NCI-H1092 (cell line): ENCODE data around the gene LTB.
"Not testable (repeated sequence)": the region's sequence is repeated elsewhere in the genome, so short reads cannot be mapped to it uniquely, and the experiment has no call there.

ENCODE experiments used
- DNase-seq: peaks from one replicate; lab custom pipeline; 2025; lab: John Stamatoyannopoulos, UW

Gene LTB

DNA sequence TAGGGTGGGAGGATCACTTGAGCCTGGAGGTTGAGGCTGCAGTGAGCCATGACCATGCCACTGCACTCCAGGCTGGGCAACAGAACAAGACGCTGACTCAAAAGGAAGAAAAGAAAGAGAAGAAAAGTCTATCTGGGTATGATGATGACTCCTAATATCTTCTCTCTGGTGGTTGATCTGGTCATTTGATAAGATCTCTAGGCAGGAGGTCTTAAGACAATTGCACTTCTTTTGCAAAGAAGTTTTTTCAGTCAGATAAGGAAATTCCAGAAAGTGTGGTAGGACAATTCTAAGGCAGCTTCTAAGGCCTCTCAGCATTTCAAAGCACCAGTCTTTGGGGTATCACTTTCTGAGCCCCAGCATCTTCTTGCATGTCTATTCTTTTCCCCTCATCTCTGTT, 25.1 kb upstream of the LTB start:
- DNase-seq: no peak

DNA sequence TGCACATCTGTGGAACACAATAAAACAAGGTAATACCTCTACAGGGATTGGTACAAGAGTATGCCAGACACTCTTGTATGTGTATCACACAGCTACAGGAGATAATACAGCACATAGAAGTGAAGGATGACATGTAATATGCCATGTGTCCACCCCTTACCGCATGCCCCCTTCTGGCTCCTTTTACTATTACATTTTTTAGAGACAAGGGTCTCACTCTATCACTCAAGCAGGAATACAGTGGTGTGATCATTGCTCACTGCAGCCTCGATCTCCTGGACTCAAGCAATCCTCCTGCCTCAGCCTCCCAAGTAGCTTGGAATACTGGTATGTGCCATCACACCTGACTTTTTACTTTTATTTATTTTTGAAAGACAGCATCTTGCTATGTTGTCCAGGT, 14.8 kb upstream of the LTB start:
- DNase-seq: no peak

- DNase-seq: no peak
Observed at GRCh38 chr6:31592396-31592771, 10.2 kb upstream of the LTB start.

DNA sequence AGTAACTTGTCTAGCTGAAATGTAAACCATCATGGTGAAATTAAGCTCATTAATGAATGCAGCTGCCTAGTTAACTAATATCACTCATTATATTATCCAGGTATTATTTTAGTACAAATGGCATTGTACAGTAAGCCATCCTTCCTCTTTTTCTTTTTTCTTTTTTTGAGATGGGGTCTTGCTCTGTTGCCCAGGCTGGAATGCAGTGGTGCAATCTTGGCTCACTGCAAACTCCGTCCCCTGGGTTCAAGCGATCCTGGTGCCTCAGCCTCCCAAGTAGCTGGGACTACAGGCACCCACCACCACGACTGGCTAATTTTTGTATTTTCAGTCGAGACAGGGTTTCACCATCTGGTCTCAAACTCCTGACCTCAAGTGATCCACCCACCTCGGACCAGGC, 8.5 kb upstream of the LTB start:
- DNase-seq: not testable (repeated sequence)

DNA sequence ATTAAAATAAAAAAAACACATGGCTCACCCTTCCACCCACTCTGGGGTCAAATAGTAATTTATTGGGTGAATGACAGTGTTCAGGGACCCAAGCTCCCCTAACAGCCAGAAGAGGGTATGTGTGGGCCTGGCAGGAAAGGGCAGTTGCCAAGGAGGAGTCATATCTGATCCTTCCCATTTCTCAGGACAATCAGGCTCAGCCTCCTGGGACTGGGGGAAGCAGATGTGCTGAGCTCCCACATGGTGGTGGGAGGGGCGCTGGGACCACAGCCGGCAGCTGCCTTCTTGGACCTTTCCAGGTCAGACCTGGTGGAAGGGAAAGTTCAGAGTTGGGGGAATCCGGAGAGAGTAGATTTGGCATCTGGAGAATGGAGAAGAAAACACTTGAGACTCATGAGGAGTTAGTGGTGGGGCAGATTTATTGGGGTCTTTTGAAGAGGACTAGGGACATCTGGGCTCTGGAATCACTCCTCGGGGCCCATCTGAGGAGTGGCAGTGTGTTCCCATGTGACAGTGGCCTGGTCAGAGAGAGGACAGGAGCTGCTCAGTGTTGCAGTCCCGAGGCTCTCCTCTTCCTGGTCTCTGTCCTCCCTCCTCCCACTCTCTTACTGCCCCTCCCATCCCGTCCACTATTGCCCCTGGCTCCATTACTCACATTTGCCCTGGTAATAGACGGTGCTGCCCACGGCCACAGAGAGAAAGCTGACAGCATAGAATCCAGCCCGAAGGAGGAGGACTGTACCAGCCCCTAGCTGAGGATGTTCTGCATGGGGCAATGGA, 6.8 kb upstream of the LTB start:
- no peak for DNase-seq

- no peak for DNase-seq
Observed at GRCh38 chr6:31587791-31588777, 5.9 kb upstream of the LTB start.

DNA sequence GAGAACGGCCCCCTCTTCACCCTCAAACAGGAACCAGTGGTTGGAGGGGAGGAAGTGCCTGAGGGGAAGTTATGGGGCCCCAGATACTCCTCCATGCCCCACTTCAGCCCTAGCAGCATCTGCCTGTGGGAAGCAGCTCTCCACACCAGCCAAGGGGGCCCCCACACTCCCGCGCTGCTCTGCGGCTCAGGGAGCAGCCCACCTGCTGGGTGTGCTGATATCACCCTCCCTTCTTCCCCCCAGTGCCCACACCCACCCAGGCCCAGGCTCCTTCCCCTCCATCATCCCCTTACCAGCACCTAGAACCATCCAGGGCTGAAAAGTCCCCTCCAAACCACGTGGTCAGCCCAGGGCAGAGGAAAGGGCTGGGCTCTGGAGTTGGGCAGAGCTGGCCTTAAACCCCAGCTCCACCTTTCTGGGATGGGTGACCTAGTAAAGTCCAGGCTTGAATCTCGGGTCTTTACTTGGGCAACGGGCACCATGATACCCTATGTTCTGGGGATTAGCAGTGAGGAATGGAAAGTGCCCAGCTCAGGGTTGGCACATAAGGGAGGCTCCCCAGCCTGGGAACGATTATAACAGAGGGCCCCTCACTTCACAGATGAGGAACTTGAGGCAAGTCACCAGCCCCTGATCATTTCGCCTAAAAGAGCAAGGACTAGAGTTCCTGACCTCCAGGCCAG, 4.5 kb upstream of the LTB start:
- DNase-seq: no peak

- no peak for DNase-seq
Observed at GRCh38 chr6:31586008-31586407, 3.8 kb upstream of the LTB start, which contains the start of gene LST1. LST1 (plus strand) TSS chr6:31586277; CDS start chr6:31587300, 1,023 bp downstream.

- no peak for DNase-seq
Observed at GRCh38 chr6:31585491-31585890, 3.3 kb upstream of the LTB start.

- DNase-seq: no peak
Observed at GRCh38 chr6:31581434-31582229, 592 bp downstream of the LTB start.

- peak; percentile 27 for DNase-seq
Observed at GRCh38 chr6:31580807-31581433, 1.3 kb downstream of the LTB start.

- DNase-seq: no peak
Observed at GRCh38 chr6:31580438-31580740, 1.8 kb downstream of the LTB start.

DNA sequence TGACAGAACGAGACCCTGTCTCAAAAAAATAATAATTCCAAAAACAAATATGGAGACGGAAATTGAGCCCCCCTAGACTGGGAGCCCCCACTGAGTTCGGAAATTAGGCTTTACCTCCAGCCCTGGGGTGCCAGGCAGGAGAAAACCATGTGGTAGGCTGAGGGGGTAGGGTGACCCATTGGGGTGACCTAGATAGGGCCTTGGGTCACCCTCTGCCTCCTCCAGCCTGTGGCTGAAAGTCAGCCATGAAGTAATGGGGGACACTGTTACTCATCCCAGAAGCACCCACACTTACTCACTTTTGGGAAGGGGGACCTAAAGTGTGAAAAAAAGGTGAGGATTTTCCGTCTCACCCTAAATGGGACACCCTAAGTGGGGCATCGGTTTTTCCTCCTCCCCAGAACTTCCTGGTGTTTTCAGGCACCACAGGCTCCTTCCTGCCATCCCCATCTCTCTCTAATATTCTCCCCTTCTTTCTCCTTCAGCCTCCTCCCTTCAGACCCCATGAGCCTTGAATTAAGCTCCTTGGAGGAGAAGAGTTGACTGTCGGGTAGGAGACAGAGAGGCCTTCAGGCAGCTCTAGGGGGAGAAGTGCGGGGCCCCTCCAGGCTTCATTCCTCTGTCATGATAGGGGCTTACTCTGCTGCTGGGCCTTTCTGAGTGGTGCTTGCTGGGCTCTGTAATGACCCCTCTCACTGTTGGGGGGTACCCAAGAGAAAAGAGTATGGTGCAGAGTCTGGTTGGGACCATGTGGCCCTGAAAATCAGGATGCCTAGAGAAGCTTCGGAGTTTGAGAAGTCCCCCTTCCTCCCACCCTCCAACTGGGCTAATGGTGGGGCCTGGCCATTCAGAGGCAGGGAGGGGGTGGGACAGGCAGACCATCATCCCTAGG, 2.4 kb downstream of the LTB start:
- DNase-seq: no peak

DNA sequence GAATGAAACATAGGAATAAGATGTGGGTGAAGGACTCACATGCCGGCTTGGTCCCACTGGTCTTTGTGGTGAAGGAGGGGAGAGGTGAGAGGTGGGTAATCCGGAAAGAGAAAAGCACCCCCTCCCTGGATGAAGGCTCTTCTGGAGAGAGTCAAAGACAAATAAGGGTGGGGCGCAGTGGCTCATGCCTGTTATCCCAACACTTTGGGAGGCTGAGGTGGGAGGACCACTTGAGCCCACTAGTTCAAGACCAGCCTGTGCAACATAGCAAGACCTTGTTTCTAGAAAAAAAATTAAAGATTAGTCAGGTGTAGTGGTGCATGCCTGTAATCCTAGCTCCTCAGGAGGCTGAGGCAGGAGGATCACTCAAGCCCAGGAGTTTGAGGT, 3.1 kb downstream of the LTB start:
- DNase-seq: no peak

- no peak for DNase-seq
Observed at GRCh38 chr6:31578184-31579118, 3.8 kb downstream of the LTB start.

DNA sequence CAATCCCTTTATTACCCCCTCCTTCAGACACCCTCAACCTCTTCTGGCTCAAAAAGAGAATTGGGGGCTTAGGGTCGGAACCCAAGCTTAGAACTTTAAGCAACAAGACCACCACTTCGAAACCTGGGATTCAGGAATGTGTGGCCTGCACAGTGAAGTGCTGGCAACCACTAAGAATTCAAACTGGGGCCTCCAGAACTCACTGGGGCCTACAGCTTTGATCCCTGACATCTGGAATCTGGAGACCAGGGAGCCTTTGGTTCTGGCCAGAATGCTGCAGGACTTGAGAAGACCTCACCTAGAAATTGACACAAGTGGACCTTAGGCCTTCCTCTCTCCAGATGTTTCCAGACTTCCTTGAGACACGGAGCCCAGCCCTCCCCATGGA, 4.7 kb downstream of the LTB start:
- no peak for DNase-seq

DNA sequence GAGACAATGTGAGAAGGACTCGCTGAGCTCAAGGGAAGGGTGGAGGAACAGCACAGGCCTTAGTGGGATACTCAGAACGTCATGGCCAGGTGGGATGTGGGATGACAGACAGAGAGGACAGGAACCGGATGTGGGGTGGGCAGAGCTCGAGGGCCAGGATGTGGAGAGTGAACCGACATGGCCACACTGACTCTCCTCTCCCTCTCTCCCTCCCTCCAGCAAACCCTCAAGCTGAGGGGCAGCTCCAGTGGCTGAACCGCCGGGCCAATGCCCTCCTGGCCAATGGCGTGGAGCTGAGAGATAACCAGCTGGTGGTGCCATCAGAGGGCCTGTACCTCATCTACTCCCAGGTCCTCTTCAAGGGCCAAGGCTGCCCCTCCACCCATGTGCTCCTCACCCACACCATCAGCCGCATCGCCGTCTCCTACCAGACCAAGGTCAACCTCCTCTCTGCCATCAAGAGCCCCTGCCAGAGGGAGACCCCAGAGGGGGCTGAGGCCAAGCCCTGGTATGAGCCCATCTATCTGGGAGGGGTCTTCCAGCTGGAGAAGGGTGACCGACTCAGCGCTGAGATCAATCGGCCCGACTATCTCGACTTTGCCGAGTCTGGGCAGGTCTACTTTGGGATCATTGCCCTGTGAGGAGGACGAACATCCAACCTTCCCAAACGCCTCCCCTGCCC, 5.2 kb downstream of the LTB start:
- no peak for DNase-seq

DNA sequence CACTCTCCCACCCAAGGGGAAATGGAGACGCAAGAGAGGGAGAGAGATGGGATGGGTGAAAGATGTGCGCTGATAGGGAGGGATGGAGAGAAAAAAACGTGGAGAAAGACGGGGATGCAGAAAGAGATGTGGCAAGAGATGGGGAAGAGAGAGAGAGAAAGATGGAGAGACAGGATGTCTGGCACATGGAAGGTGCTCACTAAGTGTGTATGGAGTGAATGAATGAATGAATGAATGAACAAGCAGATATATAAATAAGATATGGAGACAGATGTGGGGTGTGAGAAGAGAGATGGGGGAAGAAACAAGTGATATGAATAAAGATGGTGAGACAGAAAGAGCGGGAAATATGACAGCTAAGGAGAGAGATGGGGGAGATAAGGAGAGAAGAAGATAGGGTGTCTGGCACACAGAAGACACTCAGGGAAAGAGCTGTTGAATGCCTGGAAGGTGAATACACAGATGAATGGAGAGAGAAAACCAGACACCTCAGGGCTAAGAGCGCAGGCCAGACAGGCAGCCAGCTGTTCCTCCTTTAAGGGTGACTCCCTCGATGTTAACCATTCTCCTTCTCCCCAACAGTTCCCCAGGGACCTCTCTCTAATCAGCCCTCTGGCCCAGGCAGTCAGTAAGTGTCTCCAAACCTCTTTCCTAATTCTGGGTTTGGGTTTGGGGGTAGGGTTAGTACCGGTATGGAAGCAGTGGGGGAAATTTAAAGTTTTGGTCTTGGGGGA, 6.1 kb downstream of the LTB start:
- no peak for DNase-seq
